ENCODE data around the gene DNASE1L2. TPM values are rescaled to one million over a fixed set of nuclear protein-coding genes. Genes with fewer than 3 reads are reported as not detected.

DNASE1L2 gene
- total RNA-seq, 1 donor from 2014 or later = 1.6 TPM

DNA sequence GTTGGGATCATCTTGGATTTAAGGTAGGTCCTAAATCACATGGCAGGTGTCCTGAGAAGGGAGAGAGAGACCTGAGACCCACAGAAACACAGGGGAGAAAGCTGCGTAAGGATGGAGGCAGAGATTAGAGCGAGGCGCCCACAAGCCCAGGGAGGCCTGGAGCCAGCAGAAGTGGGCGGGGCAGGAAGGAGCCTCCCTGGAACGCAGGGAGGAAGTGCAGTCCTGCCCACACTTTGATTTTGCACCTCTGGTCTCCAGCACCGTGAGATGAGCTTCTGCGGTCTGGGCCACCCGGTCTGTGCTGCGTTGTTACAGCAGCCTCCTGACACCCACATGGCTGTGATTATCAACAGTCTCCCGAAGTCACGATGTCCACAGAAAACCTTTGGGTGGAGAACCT lies 6.4 kb downstream of the DNASE1L2 start:
- DNase-seq (ENCODE audit: low spot score) = no peak
- H3K27ac Mint-ChIP-seq = no peak overlapping the region
- no peaks in the 10 kb centered on the region for H3K27me3 Mint-ChIP-seq (ENCODE audit: insufficient read depth)
- no peaks in the 10 kb centered on the region for H3K4me1 Mint-ChIP-seq (ENCODE audit: low read depth)
- H3K9me3 Mint-ChIP-seq = no peaks in the 10 kb centered on the region
- intact Hi-C loops (cut with micrococcal nuclease) = no loop called here
- H3K36me3 Mint-ChIP-seq (ENCODE audit: low read depth) = peaks cover 8% of the 10 kb centered on the region
- H3K4me3 Mint-ChIP-seq = no peak overlapping the region

DNA sequence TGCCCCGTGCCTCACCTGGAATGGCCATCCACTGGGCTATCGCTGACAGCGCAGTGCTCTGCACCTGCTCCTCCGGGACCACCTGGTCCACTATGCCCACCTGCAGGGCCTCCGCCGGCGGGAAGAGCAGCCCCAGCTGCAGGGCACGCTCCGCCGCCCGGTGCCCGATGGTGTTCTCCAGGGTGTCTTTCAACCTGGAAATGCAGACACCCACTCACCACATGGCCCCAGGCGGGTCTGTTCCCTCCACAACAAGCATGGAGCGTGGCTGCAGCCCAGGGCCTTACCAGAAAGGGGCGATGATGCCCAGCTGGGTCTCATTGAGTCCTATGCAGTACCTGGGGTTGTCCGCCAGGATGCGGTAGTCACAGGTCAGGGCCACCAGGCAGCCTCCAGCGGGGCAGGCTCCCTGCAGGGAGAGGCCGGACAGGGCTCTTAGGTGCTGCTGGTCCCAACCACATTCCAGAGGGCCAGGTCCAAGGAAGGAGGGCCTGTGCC lies 6.8 kb downstream of the DNASE1L2 start:
- H3K9me3 Mint-ChIP-seq = no peaks in the 10 kb centered on the region

DNA sequence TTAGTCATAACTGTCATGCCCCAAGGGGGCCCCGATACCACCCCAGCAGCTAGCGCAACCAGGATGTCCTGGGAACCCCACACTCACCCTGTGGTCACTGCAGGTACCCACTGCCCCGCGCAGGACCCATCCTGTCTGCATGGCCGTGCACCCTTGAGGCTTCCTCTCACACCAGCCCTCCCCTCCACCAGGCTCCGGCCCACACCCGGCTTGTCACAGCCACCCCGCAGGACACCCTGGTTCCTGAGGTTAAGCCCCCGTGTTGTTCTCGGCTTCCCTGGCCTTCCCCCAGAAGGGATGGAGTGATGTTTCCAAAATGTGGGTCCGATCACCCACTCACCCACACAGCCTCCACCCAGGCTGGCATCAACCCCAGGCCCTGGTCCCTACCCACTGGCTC lies 7.5 kb downstream of the DNASE1L2 start:
- intact Hi-C loops (cut with micrococcal nuclease) = no loop called here
- no peaks in the 10 kb centered on the region for H3K4me1 Mint-ChIP-seq (ENCODE audit: low read depth)
- H3K27me3 Mint-ChIP-seq (ENCODE audit: insufficient read depth) = no peaks in the 10 kb centered on the region
- no peaks in the 10 kb centered on the region for H3K9me3 Mint-ChIP-seq
- no peak overlapping the region for H3K4me3 Mint-ChIP-seq
- H3K36me3 Mint-ChIP-seq (ENCODE audit: low read depth) = peaks cover 8% of the 10 kb centered on the region
- no peak overlapping the region for H3K27ac Mint-ChIP-seq
- DNase-seq (ENCODE audit: low spot score) = no peak

More for the DNA sequence above, 6.8 kb downstream of the DNASE1L2 start:
- Mint-ChIP-seq H3K27me3 (ENCODE audit: insufficient read depth) (no peaks in the 10 kb centered on the region), H3K27ac (no peak overlapping the region), H3K36me3 (ENCODE audit: low read depth) (peaks cover 8% of the 10 kb centered on the region), H3K4me3 (no peak overlapping the region), H3K4me1 (ENCODE audit: low read depth) (no peaks in the 10 kb centered on the region)
- intact Hi-C loops (cut with micrococcal nuclease) = no loop called here
- no peak for DNase-seq (ENCODE audit: low spot score)

DNA sequence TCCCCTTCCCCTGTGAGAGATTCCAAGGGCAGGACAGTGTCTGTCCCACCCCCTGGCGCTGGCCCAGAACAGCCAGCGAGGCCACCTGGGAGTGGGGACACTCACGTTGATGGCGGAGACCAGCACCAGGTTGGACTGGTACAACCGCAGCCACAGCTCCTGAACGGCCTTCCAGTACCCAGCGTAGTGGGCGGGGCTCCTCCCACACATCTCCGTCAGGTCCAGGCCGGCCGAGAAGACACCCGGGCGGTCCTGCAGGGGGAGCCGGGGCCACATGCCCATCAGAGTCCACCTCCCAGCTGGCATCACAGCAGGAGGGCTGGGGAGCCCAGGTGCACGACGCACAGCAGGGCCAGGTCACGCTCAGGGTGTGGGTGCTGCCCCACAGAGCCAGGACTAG lies 8.1 kb downstream of the DNASE1L2 start:
- Mint-ChIP-seq H3K36me3 (ENCODE audit: low read depth) (peaks cover 8% of the 10 kb centered on the region), H3K9me3 (no peaks in the 10 kb centered on the region), H3K4me3 (no peak overlapping the region), H3K27ac (no peak overlapping the region), H3K27me3 (ENCODE audit: insufficient read depth) (no peaks in the 10 kb centered on the region), H3K4me1 (ENCODE audit: low read depth) (no peaks in the 10 kb centered on the region)
- intact Hi-C loops (cut with micrococcal nuclease) = no loop called here
- DNase-seq (ENCODE audit: low spot score) = no peak

DNA sequence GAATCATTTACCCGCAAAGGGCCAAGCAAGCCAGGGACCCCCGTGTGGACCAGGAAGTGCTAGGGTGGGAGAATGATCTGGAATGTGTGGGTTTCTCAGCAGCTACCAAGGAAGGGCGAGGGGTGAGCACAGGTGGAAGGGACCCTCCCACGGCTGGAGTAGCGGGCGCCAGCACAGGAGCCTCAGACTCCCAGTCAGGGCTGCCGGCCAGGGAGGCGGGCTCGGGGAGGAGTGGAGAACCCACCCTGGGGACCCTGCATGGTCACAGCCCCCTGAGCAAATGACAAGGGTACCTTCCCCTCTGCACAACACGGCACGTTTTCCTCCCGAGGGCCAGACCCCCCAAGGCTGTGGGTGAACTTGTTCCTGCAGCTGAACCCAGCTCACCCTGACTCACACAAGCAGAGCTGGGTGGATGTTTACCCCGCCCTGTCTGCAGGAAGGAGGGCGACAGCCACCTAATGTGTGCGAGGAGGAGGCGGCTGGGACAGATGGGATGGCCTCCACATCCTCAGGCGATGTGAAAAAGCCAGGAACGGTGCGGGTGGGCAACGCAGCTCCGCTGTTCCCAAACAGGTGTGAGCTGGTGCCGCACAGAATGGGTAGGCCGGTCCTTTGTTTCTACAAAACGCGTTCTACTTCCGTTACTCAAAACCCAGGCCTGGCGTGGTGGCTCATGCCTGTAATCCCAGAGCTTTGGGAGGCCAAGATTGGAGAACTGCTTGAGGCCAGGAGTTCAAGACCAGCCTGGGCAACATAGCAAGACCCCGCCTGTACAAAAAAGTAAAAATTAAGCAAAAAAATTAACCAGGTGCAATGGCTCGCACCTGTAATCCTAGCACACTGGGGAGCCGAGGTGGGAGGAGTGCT lies 8.9 kb downstream of the DNASE1L2 start:
- intact Hi-C loops (cut with micrococcal nuclease) = no loop called here
- Mint-ChIP-seq H3K9me3 (no peaks in the 10 kb centered on the region), H3K27ac (no peak overlapping the region), H3K36me3 (ENCODE audit: low read depth) (peaks cover 8% of the 10 kb centered on the region), H3K27me3 (ENCODE audit: insufficient read depth) (no peaks in the 10 kb centered on the region), H3K4me1 (ENCODE audit: low read depth) (no peaks in the 10 kb centered on the region), H3K4me3 (no peak overlapping the region)
- DNase-seq (ENCODE audit: low spot score) = no peak

DNA sequence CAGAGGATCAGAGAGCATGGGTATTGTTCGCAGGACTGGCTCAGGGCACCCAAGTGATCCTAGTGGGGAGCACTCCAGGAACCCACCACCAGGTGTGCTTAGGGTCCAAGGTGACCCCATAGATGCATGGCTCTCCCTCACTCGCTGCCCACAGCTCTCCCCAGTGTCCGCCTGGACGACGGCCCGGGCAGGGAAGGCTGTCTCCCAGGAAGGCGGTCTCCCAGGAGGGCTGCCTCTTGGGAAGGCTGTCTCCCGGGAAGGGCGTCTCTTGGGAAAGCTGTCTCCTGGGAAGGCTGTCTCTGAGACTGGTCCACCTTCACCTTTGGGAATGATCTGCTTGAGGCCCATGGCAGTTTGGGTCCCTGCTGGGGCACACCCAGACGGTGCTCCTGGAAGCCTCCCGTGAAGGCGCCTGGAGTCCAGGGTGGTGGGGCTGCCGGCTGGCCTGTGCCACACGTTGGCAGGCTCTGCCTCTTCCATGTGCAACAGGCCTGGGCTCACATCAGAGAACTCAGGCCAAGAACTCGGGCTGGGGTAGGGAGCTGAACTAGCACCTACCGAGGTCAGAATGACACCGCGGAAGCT lies 10.1 kb downstream of the DNASE1L2 start:
- no peak for DNase-seq (ENCODE audit: low spot score)
- no peaks in the 10 kb centered on the region for H3K9me3 Mint-ChIP-seq
- no peak overlapping the region for H3K4me3 Mint-ChIP-seq
- peaks cover 8% of the 10 kb centered on the region for H3K36me3 Mint-ChIP-seq (ENCODE audit: low read depth)
- no peaks in the 10 kb centered on the region for H3K27me3 Mint-ChIP-seq (ENCODE audit: insufficient read depth)
- no peak overlapping the region for H3K27ac Mint-ChIP-seq
- no peaks in the 10 kb centered on the region for H3K4me1 Mint-ChIP-seq (ENCODE audit: low read depth)
- intact Hi-C loops (cut with micrococcal nuclease) = no loop called here

DNA sequence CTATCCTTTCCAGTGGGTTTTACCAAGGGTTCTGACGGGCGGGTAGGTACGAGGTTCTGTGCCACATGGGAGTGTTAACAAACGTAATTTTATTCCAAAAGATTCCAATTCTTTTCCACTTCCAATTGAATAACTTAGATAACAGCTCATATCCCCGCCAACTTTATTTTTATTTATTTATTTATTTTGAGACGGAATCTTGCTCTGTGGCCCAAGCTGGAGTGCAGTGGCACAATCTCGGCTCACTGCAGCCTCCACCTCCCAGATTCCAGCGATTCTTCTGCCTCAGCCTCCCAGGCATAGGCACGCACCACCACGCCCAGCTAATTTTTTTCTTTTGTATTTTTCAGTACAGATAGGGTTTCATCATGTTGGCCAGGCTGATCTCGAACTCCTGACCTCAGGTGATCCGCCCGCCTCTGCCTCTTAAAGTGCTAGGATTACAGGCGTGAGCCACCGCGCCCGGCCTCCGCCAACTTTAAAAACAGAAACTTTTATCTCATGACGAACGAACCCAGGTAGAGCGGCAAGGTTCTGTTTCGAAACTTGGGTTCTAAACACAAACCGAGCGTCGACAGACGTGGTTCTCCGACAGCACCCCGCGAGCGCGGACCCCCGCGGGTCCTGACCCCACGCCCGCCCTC lies 14.5 kb downstream of the DNASE1L2 start:
- Mint-ChIP-seq H3K9me3 (no peaks in the 10 kb centered on the region), H3K4me3 (peak overlapping the region; percentile 91), H3K27me3 (ENCODE audit: insufficient read depth) (no peaks in the 10 kb centered on the region), H3K4me1 (ENCODE audit: low read depth) (peaks cover 5% of the 10 kb centered on the region), H3K36me3 (ENCODE audit: low read depth) (peaks cover 22% of the 10 kb centered on the region), H3K27ac (peak overlapping the region; percentile 94)
- peak; percentile 34 for DNase-seq (ENCODE audit: low spot score)
- intact Hi-C loops (cut with micrococcal nuclease) = loop anchor here (1.0 to 2.0 kb wide), 6 partner anchors 18 to 179 kb away; partner anchors contain the start of genes CCNF, E4F1, MLST8 and RNPS1

DNA sequence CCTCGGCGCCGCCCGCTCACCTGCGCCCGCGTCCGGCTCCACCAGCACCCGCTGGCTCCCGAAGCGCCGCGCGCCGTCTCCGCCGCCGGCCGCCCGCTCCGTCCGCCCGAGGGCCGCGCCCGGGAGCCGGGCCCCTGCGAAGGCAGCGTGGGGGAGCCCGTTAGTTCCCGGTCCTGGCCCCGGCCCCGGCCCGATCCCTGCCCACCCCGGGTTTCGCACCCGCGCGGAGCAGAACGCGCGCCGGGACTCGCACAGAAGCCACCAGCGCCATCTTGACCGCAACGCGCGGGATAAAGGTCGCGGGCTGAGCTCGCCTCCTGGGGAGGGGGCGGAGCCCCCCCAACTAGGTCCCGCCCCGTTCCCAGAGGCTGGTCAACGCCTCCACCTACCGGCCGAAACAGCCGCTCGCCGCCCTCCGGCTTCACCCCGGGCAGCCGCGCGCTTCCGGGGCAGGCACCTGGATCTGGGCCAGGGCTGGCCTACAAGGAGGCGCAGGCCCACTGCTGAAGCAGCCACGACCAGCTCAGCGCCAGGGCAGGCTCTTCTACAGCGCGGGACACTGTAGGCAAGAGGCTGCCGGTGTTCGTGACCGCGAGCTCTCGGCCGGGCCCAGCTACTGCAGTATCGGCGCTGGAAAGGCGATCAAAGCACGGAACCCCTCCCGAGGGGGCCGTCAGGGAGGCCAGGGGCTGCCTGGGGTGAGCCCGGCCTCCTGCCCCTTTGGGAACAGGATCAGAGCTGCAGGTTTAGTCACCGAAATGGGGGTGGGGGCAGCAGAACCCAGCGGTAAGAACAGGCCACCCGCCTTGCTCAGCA lies 15.3 kb downstream of the DNASE1L2 start, which contains the start of gene ECI1:
Gene ECI1 (minus strand): TSS at position 292 of the 816 bp plus-strand sequence. CDS start 21 bp downstream, at position 271.
- peak; percentile 80 for DNase-seq (ENCODE audit: low spot score)
- no peaks in the 10 kb centered on the region for H3K27me3 Mint-ChIP-seq (ENCODE audit: insufficient read depth)
- peak within 1 kb of the TSS; percentile 94 for H3K27ac Mint-ChIP-seq
- H3K4me3 Mint-ChIP-seq = peak within 1 kb of the TSS; percentile 91
- intact Hi-C loops (cut with micrococcal nuclease) = loop anchor here (1.0 to 2.0 kb wide), 6 partner anchors 17 to 178 kb away; partner anchors contain the start of genes CCNF, E4F1, MLST8 and RNPS1
- H3K4me1 Mint-ChIP-seq (ENCODE audit: low read depth) = peaks cover 8% of the 10 kb centered on the region
- H3K36me3 Mint-ChIP-seq (ENCODE audit: low read depth) = peaks cover 26% of the 10 kb centered on the region
- no peaks in the 10 kb centered on the region for H3K9me3 Mint-ChIP-seq

DNA sequence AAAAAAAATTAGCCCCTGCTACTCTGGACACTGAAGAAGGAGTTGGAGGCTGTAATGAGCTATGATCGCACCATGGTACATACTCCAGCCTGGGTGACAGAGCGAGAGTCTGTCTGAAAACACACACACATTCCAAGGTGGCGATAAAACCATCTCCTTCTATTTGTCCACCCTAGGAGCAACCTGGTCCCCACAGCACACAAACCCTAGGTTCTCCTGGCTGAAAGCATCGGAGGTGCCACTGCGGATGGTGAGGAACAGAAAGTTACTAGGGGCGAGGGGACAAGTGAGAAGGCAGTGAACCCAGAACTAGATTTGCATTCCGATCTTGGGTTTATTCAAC lies 16.5 kb downstream of the DNASE1L2 start:
- no peak for DNase-seq (ENCODE audit: low spot score)
- H3K27ac Mint-ChIP-seq = peak overlapping the region; percentile 70
- intact Hi-C loops (cut with micrococcal nuclease) = no loop called here
- H3K27me3 Mint-ChIP-seq (ENCODE audit: insufficient read depth) = no peaks in the 10 kb centered on the region
- peaks cover 13% of the 10 kb centered on the region for H3K4me1 Mint-ChIP-seq (ENCODE audit: low read depth)
- H3K36me3 Mint-ChIP-seq (ENCODE audit: low read depth) = peaks cover 36% of the 10 kb centered on the region
- H3K9me3 Mint-ChIP-seq = no peaks in the 10 kb centered on the region
- H3K4me3 Mint-ChIP-seq = no peak overlapping the region

DNA sequence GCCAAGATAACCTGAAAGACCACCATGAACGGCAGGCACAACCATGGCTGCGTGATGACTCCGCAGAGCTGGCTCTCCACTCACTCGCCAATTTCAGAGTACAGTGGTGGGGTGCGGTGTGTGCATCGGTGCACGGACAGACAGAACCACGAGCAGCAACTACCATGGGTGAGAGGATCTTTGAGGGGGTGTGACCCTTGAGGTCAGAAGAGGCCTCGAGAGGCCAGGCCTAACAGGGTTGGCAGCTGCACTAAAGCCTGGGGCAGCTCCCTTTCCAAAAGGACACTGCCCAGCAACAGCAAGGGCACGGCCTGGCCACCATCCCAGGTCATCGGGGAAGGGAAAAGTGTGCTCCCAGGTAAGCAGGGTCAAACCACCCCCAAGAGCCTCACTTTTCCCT lies 17.0 kb downstream of the DNASE1L2 start:
- H3K4me3 Mint-ChIP-seq = no peak overlapping the region
- no peaks in the 10 kb centered on the region for H3K27me3 Mint-ChIP-seq (ENCODE audit: insufficient read depth)
- H3K36me3 Mint-ChIP-seq (ENCODE audit: low read depth) = peaks cover 38% of the 10 kb centered on the region
- H3K4me1 Mint-ChIP-seq (ENCODE audit: low read depth) = peaks cover 13% of the 10 kb centered on the region
- H3K9me3 Mint-ChIP-seq = no peaks in the 10 kb centered on the region
- no peak for DNase-seq (ENCODE audit: low spot score)
- peak overlapping the region; percentile 48 for H3K27ac Mint-ChIP-seq
- intact Hi-C loops (cut with micrococcal nuclease) = no loop called here

DNA sequence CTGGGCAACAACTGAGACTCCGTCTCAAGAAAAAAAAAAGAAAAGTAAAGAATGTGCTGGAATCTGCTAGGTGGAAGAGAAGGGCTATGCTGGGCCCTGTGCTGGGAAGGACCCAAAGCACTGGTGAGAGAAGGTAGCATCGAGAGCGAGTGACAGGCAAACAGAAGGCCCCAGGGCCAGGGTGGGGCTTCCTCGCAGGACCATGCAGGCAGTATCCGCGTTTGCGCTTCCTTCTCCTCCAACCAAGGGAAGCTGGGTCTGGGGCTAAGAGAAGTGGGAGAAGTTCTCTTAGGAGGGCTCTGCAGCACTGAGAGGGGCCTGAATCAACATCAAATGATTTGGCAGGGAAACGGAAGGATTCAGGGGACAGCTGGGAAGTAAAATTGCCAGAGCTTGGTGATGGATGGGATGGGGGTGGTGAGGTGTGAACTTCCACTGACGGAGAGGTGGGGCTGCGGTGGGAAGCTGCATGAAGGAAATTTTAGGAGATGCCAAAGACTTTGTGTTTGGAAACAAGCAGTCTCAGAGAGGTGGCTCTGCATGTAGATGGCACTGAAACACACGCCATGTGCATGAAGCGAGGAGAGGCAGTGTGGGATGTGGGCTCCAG lies 20.4 kb downstream of the DNASE1L2 start:
- Mint-ChIP-seq H3K27me3 (ENCODE audit: insufficient read depth) (no peaks in the 10 kb centered on the region), H3K36me3 (ENCODE audit: low read depth) (peaks cover 47% of the 10 kb centered on the region), H3K4me3 (no peak overlapping the region), H3K4me1 (ENCODE audit: low read depth) (peaks cover 13% of the 10 kb centered on the region), H3K27ac (no peak overlapping the region), H3K9me3 (no peaks in the 10 kb centered on the region)
- no peak for DNase-seq (ENCODE audit: low spot score)
- intact Hi-C loops (cut with micrococcal nuclease) = loop anchor here (1.0 kb wide), 1 partner anchor 10 kb away; no protein-coding TSS in a partner anchor

DNA sequence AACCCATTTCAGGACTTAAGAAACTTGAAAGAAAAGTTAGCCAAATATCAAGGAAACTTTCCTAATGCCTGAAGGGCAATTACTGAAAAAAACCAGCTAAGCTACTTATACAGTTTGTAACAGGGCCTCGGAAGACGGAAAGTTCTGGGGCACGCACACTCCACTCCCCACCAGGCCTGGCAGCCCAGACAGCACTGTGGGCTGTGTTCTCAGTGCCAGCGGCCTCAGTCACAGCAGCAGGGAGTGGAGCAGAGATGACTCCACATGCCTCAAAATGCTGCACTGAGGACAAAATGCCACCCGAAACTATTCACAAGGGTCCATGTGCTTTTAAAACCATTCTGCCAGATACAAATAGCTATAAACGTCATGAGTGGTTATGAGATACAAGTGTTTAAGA lies 21.5 kb downstream of the DNASE1L2 start:
- H3K27ac Mint-ChIP-seq = no peak overlapping the region
- H3K4me1 Mint-ChIP-seq (ENCODE audit: low read depth) = peaks cover 13% of the 10 kb centered on the region
- DNase-seq (ENCODE audit: low spot score) = no peak
- no peaks in the 10 kb centered on the region for H3K27me3 Mint-ChIP-seq (ENCODE audit: insufficient read depth)
- H3K9me3 Mint-ChIP-seq = no peaks in the 10 kb centered on the region
- H3K36me3 Mint-ChIP-seq (ENCODE audit: low read depth) = peaks cover 55% of the 10 kb centered on the region
- no peak overlapping the region for H3K4me3 Mint-ChIP-seq
- intact Hi-C loops (cut with micrococcal nuclease) = loop anchor here (1.0 kb wide), 1 partner anchor 9 kb away; no protein-coding TSS in a partner anchor

Data from activated T-helper 1 cell treated with anti-CD3 and anti-CD28 coated beads, Interleukin-12 subunit alpha, Interleukin-12 subunit beta, Interleukin-2, Interleukin-4 antibody, amounts not matched to agents 30 ng/mL and 10 ng/mL and 1 ng/mL, durations not matched to agents 14 hours and 24 hours and 36 hours (primary cell).